ENCODE measurements around the gene CFAP119.
"Not testable (repeated sequence)": the region's sequence is repeated elsewhere in the genome, so short reads cannot be mapped to it uniquely, and the experiment has no call there.

Gene CFAP119

GRCh38 chr16:30761928-30762902, at the start of gene CFAP119, which contains the start of gene RNF40:
Gene CFAP119, minus strand, starts transcription at chr16:30762062. Its CDS starts 314 bp downstream, at chr16:30761748.
Gene RNF40, plus strand, starts transcription at chr16:30762322. Its CDS starts 224 bp downstream, at chr16:30762546.
- DNase-seq, result peak; percentile 86

- not testable (repeated sequence) for DNase-seq
Measured at GRCh38 chr16:30809675-30810074, 47.8 kb upstream of the CFAP119 start.

DNA sequence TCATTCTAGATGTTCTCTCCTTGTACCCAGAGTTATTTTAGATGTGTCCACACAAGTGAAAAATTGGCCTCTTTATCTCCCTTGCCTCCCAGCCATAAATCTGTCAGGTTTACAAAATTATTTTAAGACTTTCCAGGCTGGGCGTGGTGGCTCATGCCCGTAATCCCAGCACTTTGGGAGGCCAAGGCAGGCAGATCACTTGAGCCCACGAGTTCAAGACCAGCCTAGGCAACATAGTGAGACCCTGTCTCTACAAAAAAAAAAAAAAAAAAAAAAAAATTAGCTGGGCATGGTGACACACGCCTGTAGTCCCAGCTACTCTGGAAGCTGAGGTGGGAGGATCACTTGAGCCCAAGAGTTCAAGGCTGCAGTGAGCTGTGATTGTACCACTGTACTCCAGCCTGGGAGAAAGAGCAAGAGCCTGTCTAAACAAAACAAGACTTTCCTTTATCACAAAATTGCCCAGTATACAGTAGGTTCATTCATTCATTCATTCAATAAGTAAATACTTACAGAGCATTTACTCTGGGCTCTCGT, 47.1 kb upstream of the CFAP119 start:
- DNase-seq, result not testable (repeated sequence)

DNA sequence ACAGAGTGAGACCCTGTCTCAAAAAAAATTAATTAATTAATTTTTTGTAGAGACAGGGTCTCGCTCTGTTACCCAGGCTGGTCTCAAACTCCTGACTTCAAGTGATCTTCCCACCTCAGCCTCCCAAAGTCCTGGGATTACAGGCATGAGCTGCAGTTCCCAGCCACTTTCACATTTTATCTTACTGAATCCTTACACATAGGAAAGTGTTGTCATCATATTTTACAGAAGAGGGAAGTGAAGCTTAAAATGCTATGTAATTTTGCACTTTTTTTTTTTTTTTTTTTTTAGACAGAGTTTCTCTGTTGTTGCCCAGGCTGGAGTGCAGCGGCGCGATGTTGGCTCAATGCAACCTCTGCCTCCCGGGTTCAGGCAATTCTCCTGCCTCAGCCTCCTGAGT, 46.3 kb upstream of the CFAP119 start:
- DNase-seq, result no peak

- peak; percentile 10 for DNase-seq
Measured at GRCh38 chr16:30805370-30806169, 43.7 kb upstream of the CFAP119 start.

- no peak for DNase-seq
Measured at GRCh38 chr16:30805056-30805369, 43.2 kb upstream of the CFAP119 start.

GRCh38 chr16:30802936-30803335, 41.1 kb upstream of the CFAP119 start:
- DNase-seq, result no peak

DNA sequence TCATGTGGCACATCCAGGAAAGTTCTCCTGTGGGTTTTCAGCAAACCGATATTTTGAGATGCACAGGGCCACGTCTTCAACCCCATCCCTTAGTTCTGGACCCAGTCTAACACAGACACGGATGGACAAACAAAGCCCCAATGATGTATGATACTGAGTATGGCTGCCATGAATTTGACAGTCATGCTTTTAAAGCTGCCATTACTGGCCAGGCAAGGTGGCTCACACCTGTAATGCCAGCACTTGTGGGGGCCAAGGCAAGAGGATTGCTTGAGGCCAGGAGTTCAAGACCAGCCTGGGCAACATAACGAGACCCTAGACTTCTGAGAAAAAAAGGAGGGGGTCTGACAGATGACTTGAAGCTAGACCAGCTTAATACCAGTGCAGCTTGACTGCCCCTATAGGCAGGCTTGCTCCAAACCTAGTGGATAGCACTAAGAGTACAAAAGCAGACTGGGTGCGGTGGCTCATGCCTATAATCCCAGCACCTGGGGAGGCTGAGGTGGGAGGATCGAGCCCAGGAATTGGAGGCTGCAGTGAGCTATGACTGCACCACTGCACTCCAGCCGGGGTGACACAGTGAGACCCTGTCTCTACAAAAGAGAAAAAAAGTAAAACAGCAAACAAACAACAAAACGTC, 35.9 kb upstream of the CFAP119 start:
- DNase-seq, result no peak

DNA sequence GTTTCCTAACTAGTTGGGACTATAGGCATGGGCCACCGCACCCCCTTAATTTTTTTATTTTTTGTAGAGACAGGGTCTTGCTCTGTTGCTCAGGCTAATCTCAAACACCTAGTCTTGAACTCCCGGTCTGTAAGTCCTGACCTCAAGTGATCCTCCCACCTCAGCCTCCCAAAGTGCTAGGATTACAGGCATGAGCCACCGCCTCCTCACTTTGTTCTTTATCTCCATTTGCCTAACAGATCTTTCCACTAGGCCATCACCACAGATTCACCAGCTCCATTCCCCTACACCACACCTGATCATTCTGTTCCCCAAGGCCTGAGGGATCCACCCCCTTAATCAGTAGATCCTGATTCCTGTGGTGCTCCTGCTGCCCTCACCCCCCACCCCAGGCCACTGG, 32.8 kb upstream of the CFAP119 start:
- DNase-seq, result no peak

DNA sequence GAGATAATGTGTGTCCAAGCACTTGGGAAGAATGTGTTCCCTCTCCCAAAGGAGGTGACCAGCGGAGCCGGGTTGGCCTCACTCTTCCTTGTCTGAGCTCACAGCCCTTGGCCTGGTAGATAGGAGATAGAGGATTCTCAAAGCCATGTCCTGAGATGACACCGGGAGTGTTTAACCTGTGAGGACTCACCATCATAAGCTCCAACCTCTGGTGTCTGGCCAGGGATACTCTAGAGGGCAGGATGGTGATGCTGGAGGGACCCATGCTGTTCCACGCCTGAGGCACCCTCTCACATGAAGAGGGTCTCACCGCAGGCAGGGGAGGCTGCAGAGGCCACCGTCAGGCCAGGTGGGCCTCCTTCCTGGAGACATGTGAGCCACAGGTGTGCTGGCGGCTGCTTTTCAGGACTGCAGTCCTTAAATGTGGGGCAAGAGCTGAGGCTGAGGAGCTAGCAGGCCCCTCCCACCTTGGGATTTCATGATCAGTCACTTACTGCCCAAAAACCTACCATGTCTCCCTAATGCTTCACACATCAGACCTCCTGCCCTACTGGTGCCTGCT, 31.7 kb upstream of the CFAP119 start:
- no peak for DNase-seq

DNA sequence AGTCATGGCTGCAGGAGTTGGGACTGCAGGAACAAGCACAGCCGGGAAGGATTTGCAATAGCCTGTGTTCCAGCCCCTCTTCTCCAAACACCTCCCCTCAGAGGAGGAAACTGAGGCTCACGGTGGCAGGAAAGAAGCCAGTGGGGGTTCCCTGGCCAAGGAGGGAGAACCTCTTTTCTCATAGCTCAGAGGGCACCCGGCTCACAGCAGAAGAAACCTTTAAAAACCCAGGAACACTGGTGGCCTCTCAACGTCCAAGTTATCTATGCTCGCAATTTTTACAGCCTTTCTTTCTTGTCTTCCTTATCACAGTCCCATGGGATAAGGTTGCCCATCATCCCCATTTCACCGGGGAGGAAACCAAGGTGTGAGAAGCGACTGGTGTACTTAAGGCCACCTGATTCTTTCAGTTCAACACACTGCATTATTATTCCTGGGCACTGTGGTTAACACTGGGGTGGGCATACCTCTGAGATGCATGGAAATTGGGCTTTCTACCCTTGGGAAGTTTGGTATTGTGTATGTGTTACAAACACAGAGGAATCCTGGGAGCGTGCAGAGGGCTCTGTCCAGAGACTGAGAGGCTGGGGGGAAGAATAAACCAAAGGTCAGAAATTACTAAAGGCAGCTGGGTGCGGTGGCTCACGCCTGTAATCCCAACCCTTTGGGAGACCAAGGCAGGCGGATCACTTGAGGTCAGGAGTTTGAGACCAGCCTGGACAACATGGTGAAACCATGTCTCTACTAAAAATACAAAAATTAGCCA, 25.9 kb upstream of the CFAP119 start:
- no peak for DNase-seq

- DNase-seq, result no peak
Measured at GRCh38 chr16:30786936-30787612, 25.2 kb upstream of the CFAP119 start, which contains the start of gene ZNF629. Gene ZNF629, minus strand, starts transcription at chr16:30787205. Its CDS starts 2,723 bp downstream, at chr16:30784482.

GRCh38 chr16:30786115-30786935, 24.5 kb upstream of the CFAP119 start:
- no peak for DNase-seq

DNA sequence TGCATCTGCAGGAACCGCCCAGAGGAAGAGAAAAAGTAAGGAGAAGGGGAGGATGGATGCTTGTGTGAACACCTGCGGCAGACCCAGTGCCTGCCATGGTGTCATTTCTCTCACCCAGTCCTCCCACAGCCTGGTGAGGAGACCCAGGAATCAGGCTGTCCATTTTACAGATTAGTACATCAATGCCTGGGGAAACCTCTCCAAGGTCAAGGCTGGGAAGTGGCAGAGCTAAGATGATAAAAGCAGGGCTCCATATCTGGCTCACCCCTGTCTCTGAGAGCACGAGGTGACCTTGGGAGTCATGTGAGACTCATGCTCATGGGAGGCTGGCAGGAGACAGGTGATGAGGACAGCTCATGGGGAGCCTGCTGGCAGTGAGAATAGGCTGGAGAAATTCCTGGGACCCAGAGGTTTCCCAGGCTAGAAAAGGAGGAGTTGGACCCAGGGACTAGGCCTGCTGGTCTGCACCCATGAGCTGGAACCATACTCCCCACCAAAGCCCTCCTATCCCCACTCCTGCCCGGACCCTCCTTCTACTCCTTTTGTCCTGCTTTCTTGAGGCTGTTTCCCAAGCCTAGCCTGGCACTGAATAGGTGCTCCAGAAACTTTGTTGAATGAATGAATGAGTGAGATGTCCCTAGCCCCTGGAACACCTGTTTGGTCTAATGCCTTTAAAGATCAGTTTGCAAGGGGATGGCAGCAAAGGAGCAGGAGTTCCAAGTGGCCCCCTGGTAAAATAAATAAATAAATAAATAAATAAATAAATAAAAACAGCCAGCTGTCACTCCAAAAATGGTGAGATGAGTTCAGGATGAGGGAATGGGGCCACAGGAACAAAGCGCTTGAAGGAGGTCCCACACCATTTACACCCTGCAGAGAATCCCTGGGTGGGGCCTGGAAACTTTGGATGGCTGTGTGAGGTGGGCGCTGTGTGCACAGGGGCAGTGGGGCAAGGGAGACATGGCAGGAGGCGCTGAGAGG, 23.6 kb upstream of the CFAP119 start:
- DNase-seq, result no peak

GRCh38 chr16:30784215-30784614, 22.4 kb upstream of the CFAP119 start:
- no peak for DNase-seq

DNA sequence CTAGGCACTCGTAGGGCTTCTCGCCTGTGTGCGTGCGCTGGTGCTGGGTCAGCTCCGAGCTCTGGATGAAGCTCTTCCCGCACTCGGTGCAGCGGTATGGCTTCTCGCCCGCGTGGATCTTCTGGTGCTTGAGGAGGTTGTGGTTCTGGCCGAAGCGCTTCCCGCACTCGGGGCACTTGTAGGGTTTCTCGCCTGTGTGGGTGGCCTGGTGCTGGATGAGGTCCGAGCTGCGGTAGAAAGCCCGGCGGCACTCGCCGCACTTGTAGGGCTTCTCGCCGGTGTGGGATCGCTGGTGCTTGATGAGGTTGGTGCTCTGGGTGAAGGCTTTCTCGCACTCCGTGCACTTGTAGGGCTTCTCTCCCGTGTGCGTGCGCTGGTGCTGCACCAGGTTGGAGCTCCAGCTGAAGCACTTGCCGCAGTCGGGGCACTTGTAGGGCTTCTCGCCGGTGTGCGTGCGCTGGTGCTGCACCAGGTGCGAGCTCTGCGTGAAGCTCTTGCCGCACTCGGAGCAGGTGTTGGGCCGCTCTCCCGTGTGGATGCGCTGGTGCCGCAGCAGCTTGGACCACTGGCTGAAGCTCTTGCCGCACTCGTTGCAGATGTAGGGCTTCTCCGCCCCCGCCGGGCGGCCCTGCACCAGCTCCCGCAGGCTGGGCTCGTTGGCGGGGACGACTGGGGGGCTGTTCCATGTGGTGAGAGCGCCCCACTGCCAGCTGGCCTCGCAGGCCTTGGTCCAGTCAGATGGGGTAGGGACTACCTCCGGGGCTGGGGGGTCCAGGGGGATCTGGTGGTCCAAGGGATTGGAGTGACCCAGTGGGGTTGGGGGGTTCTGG, 21.6 kb upstream of the CFAP119 start:
- no peak for DNase-seq

- DNase-seq, result no peak
Measured at GRCh38 chr16:30782486-30783279, 20.8 kb upstream of the CFAP119 start.
